GM19043 (cell line): ENCODE data around the gene ADAMTS8.

Experiments used
- ATAC-seq: cut with Tn5 transposase; IDR thresholded peaks from one replicate; pipeline ENCODE4 v1.9.1; 2021; ENCODE audit warnings: low read depth; ENCODE audit not compliant: unreplicated experiment

ADAMTS8 gene

DNA sequence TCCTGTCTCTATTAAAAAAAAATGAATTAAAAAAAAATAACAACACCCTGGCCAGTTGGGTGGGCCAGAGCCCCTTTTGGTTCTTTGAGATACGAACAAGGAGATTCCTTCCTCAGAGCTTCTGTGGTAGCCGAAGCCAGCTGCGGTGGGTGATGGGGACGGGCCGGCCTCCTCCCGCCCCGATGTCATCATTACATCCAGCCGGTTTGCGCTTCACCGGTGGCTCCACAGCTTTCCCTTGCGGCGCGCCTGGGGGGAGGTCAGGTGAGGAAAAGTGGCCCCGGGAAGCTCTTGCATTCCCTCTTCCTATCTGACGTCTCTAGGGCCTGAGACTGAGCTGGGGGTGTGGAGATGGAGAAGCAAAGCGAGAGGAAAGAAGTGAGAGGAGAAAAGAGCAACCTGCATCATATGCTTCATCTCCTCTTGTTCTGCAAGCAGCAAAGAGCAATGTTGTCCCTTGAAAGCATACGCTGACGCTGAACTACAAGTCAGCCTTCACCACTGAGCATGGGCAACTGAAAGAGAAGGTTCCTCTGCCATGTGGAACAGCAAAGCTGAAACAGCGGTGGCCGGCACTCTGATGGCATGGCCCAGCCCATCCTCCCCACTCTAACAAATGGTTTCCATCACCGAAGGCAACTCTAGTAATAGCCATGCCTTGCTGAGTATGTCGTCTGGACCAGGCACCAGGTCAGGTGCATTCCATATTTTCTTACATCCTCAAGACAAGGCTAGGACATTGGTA is 6.0 kb downstream of the ADAMTS8 start:
- no peak for ATAC-seq

DNA sequence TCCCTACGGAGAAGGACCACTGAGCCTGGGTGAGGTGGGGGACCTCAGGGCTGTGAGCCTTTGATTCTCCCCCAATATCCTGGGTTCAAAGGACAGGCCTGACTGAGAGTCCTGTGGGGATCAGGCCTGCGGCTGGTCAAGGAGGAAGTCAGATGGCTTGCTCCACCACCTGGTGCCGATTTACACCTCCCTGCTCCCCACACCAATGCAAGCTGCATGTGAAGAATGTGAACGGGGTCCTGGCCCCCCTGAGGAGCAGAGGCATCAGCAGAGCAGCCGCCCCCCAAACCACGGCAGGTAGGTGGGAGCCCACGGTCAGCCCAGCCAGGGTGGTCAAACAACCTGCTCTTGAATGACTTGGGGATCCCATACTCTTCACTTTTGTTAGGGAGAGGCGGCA is 6.7 kb downstream of the ADAMTS8 start:
- ATAC-seq = no peak

DNA sequence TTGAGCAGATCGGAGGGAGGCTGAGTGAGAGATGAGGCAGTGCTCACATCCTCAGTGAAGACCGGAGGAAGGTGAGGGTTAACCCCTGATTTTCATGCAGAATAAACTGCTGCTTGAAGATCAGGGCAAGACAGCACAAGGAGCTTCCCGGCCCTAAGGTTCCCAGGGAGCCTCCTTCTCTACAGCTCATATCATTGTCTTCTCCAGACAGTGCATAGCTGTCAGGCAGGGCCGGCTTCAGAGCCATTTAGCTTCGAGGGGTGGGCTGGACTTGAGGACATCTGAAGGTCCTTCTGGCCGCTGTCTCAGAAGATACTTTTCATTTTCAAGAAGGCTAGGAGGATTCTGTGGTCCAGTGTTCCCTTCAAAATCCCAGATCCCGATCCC is 7.2 kb downstream of the ADAMTS8 start:
- ATAC-seq = no peak

DNA sequence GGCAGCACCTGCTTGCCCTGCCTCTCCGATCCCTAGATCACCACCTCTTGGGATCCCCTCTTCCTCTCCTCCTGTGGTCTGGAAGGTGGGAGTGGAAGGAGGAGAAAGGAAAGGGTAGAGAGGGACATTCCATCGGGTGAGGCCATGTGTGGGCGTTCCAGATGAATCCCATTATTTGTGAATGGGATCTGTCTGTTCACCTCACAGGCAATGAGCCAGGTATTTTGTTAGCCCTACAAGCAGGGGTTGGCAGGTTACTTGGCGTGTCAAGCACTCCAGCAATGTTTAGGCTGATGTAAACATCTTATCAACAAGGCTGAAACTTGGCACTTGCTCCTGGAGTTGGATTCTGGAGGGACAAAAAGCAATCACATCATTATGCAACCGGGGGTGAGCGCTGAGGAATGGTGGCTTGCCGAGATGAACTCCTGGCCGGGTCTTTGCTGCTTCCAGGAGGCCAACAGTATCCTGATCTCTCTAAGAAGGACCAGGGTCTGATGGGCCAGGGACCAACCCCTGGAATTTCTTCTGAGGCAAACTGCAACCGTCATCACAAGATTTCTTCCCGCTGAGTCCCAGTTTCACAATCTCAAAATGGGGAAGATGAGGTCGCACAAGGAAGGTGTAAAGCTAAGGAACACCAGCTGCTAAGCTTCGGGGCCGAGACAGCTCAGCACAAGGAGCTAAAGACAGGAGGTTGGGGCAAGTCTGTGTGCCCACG is 7.8 kb downstream of the ADAMTS8 start:
- ATAC-seq = no peak

DNA sequence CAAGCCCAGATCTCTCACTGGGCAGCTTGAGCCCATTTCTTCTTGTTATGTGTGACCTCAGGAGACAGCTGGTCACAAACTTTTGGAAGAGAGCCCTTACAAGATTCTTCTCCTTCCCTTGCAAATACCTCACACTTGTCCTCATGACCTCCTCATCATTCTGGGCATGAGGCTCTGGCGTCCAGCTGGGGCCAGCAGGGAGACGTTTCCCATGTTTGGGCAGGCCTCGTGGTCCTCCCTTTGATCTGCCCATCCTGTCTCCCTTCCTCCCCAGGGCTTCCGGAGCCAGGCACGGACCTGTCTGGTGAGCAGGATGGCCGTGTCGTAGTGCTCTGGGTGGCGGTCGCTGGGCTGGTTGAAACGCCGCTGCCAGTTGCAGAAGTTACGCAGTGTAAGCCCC is 9.7 kb downstream of the ADAMTS8 start:
- ATAC-seq = no peak

DNA sequence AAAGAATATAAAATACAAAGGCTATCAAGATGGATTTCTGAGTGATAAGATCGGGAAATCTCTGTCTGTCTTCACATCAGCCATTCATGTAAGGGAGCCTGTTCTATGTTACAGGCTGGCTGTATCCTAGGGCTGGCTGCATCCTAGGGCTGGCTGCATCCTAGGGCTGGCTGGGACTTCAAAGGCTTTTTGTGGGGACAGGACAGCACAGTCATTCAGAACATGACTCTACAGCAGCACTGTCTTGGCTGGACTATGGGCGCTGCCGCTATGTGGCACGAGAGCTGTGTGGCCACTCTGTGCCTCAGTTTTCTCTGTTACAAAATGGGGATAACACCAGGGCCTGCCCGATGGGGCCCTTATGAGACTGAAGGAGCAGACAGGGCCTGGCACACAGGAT is 10.2 kb downstream of the ADAMTS8 start:
- no peak for ATAC-seq

DNA sequence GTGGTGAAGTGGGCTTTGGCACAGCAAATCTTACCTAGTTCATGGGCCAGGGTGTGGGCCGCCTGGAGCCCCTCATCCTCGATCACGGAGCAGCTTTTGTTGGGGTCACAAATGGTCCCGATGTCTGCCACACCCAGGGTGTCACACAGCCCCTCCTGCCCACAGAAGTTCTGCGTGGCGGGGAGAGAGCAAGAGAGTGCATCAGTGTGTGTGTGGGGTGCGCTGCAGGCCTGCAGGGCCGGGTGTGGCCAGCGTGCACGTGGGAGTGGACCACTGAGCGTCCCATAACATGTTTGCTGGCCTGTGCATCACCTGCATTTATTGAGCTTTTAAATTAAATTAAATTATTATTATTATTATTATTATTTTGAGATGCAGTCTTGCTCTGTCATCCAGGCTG is 11.5 kb downstream of the ADAMTS8 start:
- ATAC-seq = no peak

DNA sequence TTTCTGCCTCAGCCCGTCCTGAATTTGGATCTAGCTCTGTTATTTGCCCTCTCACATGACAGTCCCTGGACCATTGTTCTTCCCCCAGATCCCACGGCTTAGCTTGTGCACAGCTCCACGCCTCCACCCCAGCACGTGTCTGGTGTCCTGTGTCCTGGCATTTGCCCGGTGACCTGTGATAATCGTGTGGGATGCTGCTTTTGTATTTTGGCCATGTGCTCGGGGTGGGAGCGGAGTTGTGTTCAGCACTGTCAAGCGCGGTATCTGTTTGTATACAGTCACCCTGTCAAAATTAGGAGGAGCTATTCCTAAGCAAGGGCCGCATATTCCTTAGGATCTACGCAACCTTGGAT is 11.9 kb downstream of the ADAMTS8 start:
- no peak for ATAC-seq

DNA sequence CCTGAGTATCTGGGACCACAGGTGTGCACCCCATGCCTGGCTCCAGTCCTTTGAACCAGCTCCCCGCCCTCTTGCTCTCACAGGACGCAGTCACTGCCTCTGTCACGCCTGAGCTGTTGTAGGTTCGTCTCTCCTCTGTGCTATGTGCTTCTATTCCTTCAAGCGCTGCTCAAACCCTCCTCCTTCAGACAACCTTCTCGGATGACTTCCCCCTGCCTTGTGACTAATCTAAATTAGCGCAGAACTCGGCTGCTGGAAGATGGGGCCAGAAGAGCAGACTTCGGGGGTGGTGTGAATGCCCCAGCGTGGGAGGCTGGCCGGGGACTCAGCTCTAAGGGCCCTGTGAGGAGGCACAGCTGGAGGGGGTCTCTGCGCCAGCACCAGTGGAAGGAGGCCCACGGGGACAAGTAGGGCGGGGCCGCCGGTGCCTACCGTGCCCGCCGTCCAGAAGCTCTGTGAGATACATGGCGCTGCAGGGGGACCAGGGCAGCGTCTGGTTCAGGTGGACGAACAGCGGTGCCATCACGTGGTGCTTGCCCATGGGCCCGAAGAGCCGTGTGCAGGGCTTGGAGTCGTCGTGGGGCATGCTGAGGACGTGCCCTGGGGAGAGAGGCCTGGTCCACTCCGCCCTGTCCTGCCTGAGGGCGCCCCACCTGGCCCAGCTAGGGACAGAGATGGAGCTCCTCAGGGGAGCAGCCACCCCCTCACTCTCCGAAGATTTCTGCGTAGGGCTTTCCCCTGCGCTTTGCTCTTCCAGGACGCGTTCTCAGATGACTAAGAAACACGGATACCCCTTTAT is 12.5 kb downstream of the ADAMTS8 start:
- no peak for ATAC-seq

DNA sequence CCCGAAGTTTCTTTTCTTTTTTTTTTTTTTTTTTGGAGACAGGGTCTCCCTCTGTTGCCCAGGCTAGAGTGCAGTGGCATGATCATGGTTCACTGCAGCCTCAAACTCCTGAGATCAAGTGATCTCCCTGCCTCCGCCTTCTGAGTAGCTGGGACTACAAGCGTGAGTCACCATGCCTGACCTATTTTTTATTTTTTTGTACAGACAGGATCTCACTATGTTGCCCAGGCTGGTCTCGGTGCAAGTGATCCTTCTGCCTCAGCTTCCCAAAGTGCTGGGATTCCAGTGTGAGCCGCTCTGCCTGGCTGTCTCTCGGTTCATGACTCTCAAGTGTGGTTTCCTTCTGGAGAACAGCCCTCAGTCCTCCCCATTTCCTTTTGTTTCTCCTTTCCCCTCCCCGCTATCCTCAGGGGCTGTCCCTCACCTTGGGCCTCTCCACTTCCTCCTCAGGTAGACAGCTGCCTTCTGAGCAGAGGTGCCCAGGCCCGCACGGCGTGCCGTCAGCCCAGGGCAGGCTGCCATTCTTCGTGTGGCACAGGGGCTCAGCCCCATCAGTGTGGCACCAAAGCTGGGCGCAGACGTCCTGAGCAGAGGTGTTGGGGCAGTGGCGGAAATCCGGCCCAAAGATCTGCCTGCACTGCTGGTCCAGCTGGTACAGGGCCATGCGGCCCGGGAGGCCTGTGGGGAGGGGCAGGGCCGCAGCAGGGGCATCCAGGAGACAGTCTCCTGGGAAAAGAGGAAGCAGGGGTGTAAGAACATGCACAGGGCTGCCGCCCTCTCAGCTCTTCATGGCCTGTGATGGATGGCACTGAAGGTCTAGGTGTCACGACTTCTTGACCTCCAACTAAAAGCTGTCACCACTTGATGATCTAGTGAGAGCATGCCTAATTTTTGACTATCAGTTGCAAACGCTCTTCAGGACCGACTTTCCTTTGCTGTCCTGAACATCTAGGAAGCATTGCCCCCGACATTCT is 14.0 kb downstream of the ADAMTS8 start:
- ATAC-seq = no peak

DNA sequence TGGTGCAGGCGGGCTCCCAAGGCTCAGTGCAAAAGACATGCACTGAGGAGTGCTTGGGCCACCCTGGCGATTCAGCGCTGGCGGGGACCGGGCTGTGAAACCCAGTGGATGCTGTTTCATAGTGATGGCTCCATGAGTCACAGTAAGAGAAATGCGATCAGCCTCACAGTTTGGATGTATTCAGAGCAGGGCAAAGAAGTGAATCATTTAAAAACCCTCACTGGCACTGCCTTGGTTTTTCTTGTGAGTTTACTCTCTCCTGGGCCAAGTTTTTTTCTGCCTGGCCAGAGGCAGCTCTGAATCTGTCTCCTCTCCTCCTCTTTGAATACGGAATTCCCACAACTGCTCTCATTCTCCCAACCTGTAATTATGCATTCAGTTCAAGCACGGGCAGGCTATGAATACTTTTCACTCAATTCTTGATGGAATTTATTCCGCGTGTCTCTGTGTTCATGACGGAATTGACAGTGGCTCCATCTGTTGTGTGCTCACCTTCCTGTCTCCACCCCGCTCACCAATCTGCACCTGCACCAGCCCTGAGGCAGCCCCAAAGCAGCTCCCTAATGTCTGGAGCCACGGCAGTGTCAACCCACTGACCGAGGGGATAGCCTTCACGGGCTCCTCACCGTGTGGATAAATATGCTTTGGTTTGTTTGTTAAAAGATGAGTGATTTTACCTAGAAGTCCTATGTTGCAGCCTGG is 14.9 kb downstream of the ADAMTS8 start:
- ATAC-seq = no peak

DNA sequence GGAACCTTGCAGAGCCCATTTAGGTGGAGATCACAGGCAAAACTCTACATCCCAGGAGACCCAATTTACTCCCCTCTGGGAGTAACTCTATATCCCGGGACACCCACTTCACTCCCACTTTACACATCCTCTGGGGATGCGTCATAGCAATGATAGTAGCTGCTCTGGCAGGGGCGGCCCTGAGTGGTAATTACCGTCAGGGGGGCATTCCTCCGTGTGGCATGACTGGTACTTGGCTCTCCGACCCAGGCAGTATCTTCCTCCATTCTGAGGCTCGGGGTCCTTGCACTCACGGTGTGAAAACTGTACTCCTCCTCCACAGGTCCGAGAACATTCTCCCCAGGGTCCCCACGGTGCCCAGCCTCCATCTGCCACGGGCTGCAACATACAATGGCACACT is 17.2 kb downstream of the ADAMTS8 start:
- no peak for ATAC-seq

DNA sequence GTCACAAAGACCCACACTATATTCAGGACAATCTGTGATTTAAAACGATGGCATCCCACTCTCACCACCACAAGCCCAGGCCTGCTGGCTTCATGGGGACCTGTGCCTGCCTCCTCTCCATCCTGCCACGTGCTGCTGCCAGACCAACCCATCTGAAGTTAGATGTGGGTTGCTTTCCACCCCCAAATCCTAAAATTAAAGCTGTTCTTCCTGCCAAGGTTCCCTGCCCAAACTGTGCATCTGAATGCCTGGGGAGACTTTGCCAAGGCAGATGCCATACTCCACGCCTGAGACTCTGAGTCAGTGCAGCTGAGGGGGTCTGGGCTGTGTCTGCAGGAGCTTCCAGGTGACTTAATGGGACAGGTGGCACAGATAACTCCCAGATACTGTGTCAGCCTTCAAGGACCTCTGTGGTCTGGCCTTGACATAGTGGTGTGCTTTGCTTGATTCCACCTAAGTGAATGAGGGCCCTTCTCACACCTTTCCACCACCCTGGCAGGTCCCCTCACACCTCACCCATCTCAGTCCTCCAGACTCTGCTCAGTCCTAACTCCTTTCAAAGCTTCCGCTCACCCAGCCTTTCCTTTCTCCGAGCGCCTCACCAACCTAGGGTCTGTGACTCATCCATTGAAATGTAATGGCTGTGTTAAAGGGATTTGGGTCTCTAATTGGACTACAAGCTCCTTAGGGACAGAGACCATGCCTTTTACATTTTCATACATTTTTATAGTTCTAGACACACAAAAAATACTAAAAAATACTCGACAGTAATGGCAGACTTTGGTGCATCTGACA is 18.6 kb downstream of the ADAMTS8 start:
- no peak for ATAC-seq

DNA sequence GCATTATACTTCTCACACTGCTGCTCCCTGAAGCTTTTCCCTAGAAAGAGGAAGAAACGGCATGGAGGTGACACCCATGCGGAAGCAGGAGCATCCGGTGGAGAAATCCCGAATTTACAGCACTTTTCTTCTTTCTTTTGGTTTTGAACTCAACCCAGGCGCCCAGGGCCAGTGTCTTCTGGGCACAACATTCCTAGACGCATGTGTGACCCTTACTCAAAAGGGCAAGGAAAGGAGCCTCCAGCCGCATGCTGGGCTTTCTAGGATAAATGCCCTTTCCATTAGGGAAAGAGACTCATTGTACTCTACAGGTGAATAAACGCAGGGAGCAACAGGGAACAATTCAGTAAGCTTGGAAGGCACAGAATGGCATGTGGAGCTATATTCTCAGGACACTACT is 19.5 kb downstream of the ADAMTS8 start:
- no peak for ATAC-seq

DNA sequence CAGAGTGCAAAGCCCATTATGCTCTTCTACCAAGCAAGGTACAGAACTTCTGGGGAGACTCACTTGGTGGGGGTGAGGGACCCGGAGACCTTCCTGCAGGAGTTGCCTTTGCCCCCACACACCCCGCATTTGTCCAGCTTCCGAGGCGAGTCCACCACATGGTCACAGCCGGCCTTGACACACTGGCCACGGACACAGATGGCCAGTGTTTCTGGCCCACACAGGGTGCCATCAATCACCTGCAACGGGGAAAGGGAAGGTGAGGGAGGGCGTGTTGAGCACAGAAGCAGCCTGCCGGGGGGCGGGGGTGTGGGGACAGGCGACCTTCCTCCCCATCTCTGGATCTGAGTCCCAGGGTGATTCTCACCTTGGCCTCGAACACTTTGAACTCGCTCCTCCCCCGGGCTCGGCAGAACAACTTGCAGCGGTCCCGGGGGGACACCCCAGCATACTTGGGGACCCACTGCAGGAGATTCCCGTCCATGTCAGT is 20.0 kb downstream of the ADAMTS8 start:
- no peak for ATAC-seq

DNA sequence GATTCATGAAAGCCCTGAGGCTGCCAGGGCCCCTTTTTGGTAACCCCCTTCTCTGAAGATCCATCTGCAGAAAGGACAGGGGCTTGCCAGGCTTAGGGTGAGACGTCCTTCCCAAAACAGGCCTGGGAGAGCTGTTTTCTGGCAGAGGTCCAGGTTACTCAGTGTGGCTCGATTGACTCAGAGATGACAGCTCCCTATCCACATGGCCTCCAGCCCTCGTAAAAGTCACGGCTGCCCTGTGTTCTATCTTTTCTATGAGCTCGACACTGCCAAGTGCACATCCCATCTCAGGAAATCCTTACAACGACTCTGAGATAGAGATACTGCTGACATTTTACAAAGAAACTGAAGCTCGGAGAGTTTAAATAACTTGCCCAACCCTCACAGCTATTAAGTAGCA is 20.4 kb downstream of the ADAMTS8 start:
- no peak for ATAC-seq

DNA sequence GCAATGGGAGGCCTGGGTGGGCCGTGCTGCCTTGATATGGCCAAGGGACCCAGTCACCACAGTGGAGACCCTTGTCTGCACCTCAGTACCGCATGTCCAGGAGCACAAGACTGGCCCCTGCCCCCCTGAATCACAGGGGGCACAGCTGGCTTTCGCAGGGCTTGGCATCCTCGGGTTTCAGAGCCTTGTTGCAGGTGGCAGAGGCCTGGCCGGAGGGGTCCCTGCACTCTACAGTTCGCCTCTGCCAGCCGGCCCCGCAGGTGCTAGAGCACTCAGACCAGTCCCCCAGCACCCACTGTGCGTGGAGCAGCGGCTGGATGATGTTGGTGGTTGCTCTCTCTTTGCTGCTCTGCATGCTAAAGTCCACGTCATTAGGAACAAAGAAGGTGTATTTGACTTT is 23.0 kb downstream of the ADAMTS8 start:
- ATAC-seq = no peak

DNA sequence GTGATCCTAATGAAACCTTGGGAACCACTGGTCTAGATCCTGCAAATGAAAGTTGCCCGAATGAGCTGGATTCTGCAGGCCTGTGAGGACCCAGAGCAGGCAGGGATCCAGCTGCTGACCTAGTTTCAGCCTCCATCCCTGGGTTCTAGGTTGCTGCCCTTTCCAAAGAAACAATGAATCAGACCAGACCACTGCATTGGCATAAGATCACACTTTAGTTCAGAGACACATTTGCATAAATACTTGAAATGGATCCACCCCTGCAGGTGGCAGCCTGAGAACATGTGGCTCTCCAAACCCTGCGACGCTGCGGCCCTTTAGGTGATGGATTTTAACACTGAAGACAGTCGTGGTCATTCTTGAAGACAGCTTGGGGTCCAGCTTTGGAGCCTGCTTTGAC is 23.7 kb downstream of the ADAMTS8 start:
- no peak for ATAC-seq

DNA sequence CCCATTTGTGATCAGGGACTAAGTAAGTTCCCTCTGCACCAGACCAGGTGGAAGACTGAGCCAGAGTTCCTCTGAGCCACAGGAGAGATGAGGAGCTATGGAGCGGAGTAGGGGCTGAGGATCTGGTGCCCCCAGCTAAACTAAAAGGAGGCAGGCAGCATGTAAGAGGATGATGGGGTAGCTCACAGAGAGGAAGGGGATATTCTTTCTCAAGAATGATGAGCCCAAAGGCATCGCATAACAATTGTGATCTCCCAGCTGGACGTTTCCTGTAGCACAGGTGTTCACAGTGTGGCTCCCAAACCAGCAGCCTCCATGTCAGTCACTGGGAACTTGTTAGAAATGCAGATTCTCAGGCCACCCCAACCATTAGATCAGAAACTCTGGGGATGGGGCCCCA is 24.4 kb downstream of the ADAMTS8 start:
- ATAC-seq = no peak
